Measurements from ENCODE around the gene ABTB2. TPM values are rescaled to one million over a fixed set of nuclear protein-coding genes. Genes with fewer than 3 reads are reported as not detected.

Gene ABTB2
- total RNA-seq, 4 donors from 2014 or later = 2.9 to 8.2 (median 6.6) TPM

DNA sequence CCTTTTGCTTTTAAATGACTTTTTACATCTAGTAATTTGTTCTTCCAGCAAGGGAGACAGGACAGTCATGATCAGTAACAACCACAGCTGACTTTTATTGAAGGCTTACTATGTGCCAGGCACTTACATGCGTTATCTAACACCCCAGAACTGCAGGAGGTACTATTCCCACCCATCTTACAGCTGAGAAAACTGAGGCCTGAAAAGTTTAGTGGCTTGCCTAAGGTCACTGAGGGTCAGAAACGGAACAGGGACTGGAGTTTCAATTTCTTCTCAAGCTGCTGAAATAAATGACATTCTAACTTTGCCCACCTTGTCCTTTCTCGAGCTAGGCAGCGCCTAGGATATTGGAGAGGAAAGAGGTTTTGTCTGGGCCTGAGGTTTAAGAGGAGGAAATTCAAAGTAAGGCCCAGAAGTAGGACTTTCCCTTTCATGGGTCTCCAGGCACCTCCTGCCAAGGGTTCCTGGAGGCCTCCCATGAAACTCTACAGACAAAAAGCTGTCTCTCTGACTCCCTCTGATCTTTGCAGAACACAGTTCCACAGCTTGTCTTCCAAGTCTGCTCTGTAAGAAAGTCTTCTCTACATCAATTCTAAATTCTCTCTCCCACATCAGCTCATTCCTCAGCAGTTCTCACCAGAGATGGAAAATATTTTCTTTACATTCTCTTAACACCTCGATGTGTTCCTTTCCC, 150.2 kb downstream of the ABTB2 start:
- Histone ChIP-seq H3K36me3 (no peaks in the 10 kb centered on the region), H3K4me1 (no peaks in the 10 kb centered on the region), H3K27ac (no peak overlapping the region), H3K27me3 (no peaks in the 10 kb centered on the region), H3K9me3 (no peaks in the 10 kb centered on the region), H3K4me3 (no peak overlapping the region)
- intact Hi-C loops (cut with DNase I; ENCODE audit: low total_unique reads) = no loop called here
- TF ChIP-seq, protein P1, sequence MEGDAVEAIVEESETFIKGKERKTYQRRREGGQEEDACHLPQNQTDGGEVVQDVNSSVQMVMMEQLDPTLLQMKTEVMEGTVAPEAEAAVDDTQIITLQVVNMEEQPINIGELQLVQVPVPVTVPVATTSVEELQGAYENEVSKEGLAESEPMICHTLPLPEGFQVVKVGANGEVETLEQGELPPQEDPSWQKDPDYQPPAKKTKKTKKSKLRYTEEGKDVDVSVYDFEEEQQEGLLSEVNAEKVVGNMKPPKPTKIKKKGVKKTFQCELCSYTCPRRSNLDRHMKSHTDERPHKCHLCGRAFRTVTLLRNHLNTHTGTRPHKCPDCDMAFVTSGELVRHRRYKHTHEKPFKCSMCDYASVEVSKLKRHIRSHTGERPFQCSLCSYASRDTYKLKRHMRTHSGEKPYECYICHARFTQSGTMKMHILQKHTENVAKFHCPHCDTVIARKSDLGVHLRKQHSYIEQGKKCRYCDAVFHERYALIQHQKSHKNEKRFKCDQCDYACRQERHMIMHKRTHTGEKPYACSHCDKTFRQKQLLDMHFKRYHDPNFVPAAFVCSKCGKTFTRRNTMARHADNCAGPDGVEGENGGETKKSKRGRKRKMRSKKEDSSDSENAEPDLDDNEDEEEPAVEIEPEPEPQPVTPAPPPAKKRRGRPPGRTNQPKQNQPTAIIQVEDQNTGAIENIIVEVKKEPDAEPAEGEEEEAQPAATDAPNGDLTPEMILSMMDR (IDR thresholded peaks at IDR 0.05) = no peak
- TF ChIP-seq POLR2A (IDR thresholded peaks at IDR 0.05) = no peak
- DNase-seq = no peak

DNA sequence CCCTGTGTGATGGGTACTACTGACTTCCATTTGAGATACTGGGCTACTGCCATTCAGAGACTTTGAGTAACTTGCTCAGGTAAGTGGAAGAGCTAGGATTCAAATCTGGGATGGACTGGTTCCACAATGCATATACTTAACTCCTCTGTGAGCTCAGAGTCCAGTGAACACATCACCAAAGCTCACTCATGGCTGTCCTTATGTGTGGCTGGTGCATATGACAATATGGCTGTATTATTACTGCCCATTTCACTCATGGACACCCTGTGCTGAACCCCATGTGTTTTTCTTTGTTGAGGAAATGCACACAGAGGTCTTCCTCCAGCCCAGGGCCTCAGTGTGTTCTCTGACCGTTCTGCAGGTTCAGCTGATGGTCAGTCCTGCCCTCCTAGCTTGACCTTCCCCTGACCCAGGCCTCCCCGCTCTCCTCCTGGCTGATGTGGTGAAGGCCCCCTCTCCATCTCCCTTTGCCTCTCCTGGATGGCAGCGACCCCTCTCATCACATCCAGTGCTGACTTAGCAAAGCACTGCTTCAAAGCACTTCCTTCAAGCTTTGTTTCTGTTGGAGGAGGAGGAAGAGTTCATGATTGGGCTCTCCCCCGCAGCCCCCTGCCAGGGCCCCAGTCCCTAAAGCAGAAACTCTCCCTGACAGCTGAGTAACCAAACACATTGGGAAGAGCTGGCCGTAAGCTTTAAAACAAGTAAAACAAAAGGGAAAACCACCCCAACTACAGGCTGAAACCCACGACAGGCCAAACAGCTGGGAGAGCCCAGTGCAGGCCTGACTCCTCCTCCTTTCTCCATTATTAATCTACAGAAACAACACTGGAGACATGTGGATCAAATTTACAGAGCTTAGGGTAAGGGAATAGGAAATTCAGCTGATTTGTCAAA, 151.2 kb downstream of the ABTB2 start:
- intact Hi-C loops (cut with DNase I; ENCODE audit: low total_unique reads) = no loop called here
- TF ChIP-seq POLR2A (IDR thresholded peaks at IDR 0.05) = no peak
- TF ChIP-seq, protein P1 (IDR thresholded peaks at IDR 0.05) = no peak
- no peaks in the 10 kb centered on the region for H3K36me3 ChIP-seq
- H3K9me3 ChIP-seq = no peaks in the 10 kb centered on the region
- no peak overlapping the region for H3K4me3 ChIP-seq
- no peak for DNase-seq
- no peak overlapping the region for H3K27ac ChIP-seq
- H3K27me3 ChIP-seq = no peaks in the 10 kb centered on the region
- no peaks in the 10 kb centered on the region for H3K4me1 ChIP-seq

- no peaks in the 10 kb centered on the region for H3K36me3 ChIP-seq
- intact Hi-C loops (cut with DNase I; ENCODE audit: low total_unique reads) = no loop called here
- no peak for TF ChIP-seq POLR2A (IDR thresholded peaks at IDR 0.05)
- TF ChIP-seq, protein P1 (IDR thresholded peaks at IDR 0.05) = no peak
Measured at GRCh38 chr11:34205326-34206035, 152.3 kb downstream of the ABTB2 start.

GRCh38 chr11:34204396-34205279, 153.2 kb downstream of the ABTB2 start:
- intact Hi-C loops (cut with DNase I; ENCODE audit: low total_unique reads) = no loop called here
- H3K9me3 ChIP-seq = no peaks in the 10 kb centered on the region

More at GRCh38 chr11:34205326-34206035, 152.3 kb downstream of the ABTB2 start:
- no peak overlapping the region for H3K27ac ChIP-seq
- no peaks in the 10 kb centered on the region for H3K4me1 ChIP-seq
- no peaks in the 10 kb centered on the region for H3K27me3 ChIP-seq
- no peak for DNase-seq
- no peaks in the 10 kb centered on the region for H3K9me3 ChIP-seq
- no peak overlapping the region for H3K4me3 ChIP-seq

More at GRCh38 chr11:34204396-34205279, 153.2 kb downstream of the ABTB2 start:
- H3K4me1 ChIP-seq = no peaks in the 10 kb centered on the region
- H3K27ac ChIP-seq = no peak overlapping the region
- H3K36me3 ChIP-seq = no peaks in the 10 kb centered on the region
- TF ChIP-seq, protein P1 (IDR thresholded peaks at IDR 0.05) = no peak
- TF ChIP-seq POLR2A (IDR thresholded peaks at IDR 0.05) = no peak
- DNase-seq = no peak
- H3K27me3 ChIP-seq = no peaks in the 10 kb centered on the region
- no peak overlapping the region for H3K4me3 ChIP-seq
